Activated CD4-positive, alpha-beta T cell treated with anti-CD3 and anti-CD28 coated beads for 48 hours (primary cell): Measurements from ENCODE around the gene UNC13D.
"Not testable (repeated sequence)": the region's sequence is repeated elsewhere in the genome, so short reads cannot be mapped to it uniquely, and the experiment has no call there.

ENCODE experiments used
- DNase-seq: peaks from one replicate; pipeline ENCODE4 v3.0.0-alpha.2; 2020

Gene UNC13D

GRCh38 chr17:75819116-75819515, 25.1 kb downstream of the UNC13D start:
- no peak for DNase-seq

- DNase-seq, result no peak
Measured at GRCh38 chr17:75818326-75818885, 25.8 kb downstream of the UNC13D start.

DNA sequence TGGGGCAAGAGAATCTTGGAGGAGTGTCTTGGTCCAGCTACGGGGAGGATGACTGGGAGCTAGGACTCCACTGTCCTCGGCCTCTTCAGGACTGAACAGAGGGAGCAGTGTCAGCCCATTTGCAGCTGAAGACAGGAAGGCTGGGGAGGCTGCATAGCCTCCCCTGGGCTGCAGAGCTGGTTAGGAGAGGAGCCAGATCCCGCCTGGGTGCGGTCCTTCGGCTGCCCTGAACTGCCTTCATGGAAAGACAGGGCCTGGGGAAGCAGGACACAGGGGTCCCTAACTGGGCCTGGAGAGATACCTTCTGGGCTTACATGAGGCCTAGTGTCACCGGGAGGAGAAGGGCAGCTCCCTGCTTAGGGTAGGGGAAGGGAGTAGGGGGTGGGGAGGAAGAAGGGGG, 26.6 kb downstream of the UNC13D start:
- no peak for DNase-seq

- no peak for DNase-seq
Measured at GRCh38 chr17:75816693-75817092, 27.5 kb downstream of the UNC13D start.

GRCh38 chr17:75815399-75815798, 28.8 kb downstream of the UNC13D start:
- DNase-seq, result no peak

- no peak for DNase-seq
Measured at GRCh38 chr17:75814900-75815373, 29.3 kb downstream of the UNC13D start.

GRCh38 chr17:75814021-75814395, 30.2 kb downstream of the UNC13D start:
- DNase-seq, result no peak

DNA sequence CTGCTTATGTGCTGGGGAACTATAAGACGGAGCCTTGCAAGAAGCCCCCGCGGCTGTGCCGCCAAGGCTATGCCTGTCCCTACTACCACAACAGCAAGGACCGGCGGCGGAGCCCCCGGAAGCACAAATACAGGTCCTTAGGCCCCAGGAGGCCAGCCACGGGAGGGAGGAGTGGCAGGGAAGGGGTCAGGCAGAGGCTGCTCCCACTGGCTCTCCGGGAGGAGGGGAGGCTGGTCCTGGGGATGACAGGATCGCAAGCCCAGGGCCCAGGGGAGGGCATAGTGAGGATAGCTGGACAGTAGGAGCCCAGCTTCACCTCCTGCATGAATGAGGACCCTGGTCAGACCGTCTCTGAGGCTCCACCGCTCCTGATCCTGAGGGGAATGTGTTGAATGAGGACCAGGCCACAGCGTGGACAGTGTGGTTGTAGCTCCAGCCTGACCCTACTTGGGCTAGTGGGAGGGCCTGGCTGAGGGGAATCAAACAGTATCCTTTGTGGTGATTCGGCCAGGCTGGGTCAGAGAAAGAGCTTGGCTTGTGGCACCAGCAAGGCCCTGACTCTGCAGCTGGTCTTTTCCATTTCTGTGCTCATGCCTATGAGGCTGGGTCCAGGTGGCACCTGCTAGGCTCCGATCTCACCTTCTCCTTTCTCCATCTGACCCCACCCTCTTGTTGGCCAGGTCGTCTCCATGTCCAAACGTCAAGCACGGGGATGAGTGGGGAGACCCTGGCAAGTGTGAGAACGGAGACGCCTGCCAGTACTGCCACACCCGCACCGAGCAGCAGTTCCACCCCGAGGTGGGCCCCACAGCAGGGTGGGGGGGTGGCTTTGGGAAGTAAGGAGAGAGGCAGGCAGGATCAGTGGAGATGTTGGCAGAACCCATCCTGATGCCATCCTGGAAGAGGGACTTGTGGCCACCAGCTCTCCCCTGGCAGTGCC, 30.9 kb downstream of the UNC13D start:
- DNase-seq, result no peak

DNA sequence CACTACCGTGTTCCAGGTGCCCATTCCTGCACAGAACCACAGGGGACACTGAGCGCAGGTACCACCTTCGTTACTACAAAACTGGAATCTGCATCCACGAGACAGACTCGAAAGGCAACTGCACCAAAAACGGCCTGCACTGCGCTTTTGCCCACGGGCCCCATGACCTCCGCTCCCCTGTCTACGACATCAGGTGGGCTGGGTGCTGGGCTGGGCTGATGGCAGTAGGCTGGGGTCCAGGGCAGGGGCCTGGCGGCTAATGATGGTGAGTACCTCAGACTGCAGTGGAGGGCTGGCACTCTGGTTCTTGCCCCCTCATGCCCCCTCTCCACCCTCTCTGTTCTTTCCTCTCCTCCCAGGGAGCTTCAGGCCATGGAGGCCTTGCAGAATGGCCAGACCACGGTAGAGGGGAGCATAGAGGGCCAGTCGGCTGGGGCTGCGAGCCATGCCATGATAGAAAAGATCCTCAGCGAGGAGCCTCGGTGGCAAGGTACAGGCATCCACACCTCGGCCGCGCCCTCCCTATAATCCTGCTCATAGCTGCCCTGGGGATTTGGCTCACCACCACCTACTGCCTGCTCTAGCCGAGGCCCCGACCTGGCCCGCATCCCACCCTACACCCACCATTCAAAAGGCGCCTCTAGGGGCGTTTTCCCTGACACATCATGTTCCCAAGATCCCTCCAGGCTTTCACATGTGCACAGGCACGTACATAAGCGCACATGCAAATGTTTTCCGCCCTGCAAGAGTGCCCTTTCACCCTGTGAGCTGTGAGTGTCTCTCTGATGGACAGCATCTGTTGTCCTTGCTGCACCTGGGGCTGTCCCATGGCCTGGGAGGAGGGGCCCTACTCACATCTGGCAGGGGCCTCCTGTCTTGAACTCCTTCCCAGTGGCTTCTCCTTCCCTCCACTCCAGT, 31.8 kb downstream of the UNC13D start:
- DNase-seq, result no peak

- DNase-seq, result no peak
Measured at GRCh38 chr17:75811174-75811573, 33.0 kb downstream of the UNC13D start.

DNA sequence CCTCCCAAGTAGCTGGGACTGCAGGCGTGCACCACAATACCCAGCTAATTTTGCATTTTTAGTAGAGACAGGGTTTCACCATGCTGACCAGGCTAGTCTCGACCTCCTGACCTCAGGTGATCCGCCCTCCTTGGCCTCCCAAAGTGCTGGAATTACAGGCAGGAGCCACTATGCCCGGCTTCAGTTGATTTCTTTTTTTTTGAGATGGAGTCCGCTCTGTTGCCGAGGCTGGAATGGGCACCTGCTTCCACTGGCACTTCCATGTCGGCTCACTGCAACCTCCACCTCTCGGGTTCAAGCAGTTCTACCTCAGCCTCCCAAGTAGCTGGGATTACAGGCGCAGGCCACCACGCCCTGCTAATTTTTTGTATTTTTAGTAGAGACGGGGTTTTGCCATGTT, 33.4 kb downstream of the UNC13D start:
- not testable (repeated sequence) for DNase-seq

DNA sequence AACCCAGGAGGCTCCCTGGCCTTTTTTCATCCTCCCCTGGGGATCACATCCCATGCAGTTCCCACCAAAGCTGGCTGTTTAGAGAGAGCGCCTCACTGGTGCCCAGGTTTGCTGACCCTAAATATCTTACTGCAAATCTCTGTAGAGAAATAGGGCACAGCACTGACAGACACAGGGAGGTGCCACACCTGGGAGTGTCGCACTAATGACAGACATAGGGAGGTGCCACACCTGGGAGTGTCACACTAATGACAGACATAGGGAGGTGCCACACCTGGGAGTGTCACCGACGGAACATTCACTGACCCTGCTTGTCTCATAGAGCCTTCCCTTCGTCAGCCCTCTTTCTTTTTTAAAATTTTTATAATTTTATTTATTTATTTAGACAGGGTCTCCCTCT, 34.0 kb downstream of the UNC13D start:
- DNase-seq, result no peak

- no peak for DNase-seq
Measured at GRCh38 chr17:75809631-75810111, 34.5 kb downstream of the UNC13D start.

- no peak for DNase-seq
Measured at GRCh38 chr17:75808905-75809621, 35.1 kb downstream of the UNC13D start.

DNA sequence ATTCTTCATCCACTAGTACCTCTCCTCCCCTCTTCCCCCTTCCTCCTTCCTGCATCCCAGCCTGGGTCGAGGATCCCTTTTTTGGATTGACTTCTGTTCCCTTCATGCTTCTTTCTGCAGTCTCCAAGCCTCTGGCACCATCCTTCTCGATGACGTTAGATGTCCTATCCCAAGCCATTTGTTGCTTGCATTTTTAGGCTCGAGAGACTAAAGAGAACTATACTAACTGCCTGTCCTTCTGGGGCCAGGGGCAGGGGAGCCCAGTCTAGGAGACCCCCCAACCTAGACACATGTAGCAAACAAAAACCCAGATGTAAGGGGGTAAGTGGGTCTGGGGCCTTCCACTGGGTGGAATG, 35.7 kb downstream of the UNC13D start:
- no peak for DNase-seq

DNA sequence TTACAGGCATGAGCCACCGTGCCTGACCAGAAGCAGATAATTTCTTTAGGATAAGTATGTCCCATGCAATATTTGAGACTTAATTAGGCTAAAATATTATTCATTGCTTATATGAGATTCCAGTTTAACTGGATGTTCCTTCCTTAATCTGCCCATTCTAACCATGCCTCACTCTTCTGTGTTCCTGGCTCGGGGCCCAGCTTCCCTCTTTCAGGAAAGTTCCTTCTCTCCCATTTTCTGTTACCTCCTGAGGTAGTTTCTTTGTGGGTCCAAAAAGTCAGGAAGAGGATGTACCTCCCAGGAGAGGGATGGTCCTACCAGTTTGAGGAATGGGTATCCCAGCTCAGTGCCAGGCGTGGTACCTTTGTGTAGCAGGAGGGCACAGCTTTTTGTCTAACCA, 36.3 kb downstream of the UNC13D start:
- no peak for DNase-seq

DNA sequence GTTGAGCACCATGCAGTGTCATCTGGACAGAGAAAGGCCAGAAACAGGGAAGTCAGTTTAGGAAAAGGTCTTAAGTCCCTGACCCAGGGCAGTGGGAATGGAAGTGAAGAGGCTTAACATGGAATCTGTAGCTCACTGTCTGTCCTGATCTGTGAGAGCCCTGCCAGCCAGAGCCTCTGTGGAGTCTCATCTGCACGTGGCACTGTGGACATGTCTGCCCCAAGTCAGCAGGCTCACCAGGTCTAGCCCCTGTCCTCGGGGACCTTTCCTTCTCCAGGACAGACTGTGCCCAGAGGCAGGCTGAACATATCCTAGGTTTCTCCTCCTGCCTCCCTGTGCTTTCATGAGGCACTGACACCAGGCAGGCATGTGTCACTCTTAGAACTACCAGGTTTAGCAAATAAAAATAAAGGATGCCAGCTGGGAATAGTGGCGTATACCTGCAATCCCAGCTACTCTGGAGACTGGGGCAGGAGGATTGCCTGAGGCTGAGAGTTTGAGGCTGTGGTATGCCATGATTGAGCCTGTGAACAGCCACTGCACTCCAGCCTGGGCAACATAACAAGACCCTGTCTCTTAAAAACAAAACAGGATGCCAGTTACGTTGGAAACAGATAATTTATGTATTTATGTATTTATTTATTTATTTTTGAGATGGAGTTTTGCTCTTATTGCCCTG, 37.2 kb downstream of the UNC13D start:
- no peak for DNase-seq

- no peak for DNase-seq
Measured at GRCh38 chr17:75803883-75804282, 40.3 kb downstream of the UNC13D start.

GRCh38 chr17:75799402-75799801, 44.8 kb downstream of the UNC13D start:
- no peak for DNase-seq

- DNase-seq, result no peak
Measured at GRCh38 chr17:75795820-75796607, 48.2 kb downstream of the UNC13D start.

GRCh38 chr17:75793460-75793859, 50.7 kb downstream of the UNC13D start:
- DNase-seq, result no peak
